ENCODE results near the gene CHSY3.

Gene CHSY3

GRCh38 chr5:130024006-130024405, 119.7 kb downstream of the CHSY3 start:
- no peak for DNase-seq (ENCODE audit: low read depth)

GRCh38 chr5:130025511-130025910, 121.2 kb downstream of the CHSY3 start:
- DNase-seq (ENCODE audit: low read depth), result no peak

DNA sequence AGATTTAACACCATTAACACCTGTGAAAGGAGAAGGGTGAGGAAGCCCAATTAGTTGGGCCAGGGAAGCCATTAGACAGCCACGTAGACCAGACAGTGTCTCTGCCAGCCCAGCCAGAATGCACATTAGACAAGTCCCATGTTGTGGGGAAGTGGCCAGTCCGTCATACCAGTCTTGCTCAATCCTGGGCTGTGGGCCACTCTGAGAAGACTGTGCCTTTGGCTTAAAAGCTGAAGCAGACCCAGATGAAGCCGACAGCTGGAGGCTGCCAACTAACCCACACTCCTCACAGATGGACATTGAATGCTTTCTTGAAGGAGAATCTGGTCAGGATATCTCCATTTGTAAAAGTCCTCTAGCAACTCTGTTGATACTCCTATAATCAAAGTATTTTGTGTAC, 128.5 kb downstream of the CHSY3 start:
- DNase-seq (ENCODE audit: low read depth), result no peak

DNA sequence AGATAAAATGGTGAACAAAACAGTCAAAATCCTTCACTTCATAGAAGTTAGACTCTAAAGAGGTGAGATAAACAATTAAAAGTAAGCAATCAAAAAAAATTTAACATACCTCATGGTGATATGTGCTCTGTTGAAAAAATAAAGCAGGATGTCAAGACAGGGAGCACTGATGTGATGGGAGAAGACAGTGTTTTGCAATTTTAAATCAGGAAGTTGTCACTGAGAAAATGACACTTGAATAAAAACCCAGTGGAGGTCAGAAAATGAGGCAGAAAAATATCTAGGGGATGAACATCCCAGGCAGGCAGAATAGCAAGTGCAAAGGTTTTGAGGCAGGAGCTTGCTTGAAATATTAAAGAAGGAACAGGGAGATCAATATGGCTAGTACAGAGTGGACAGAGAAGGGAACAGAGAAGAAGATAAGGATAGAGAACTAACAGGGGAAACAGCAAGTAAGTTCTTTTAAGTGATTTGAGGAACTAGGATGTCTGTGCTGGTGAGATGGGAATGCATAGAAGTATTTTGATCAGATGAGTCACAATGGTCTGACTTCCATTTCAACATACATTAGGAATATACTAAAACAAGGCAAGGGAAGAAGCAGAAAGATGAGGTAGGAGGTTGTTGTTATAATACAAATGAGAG, 130.4 kb downstream of the CHSY3 start:
- DNase-seq (ENCODE audit: low read depth), result peak; percentile 55

GRCh38 chr5:130035388-130035787, 131.1 kb downstream of the CHSY3 start:
- no peak for DNase-seq (ENCODE audit: low read depth)

GRCh38 chr5:130037905-130038304, 133.6 kb downstream of the CHSY3 start:
- DNase-seq (ENCODE audit: low read depth), result no peak

- DNase-seq (ENCODE audit: low read depth), result no peak
These were observed 139.6 kb downstream of the CHSY3 start for GRCh38 chr5:130043834-130044233.

DNA sequence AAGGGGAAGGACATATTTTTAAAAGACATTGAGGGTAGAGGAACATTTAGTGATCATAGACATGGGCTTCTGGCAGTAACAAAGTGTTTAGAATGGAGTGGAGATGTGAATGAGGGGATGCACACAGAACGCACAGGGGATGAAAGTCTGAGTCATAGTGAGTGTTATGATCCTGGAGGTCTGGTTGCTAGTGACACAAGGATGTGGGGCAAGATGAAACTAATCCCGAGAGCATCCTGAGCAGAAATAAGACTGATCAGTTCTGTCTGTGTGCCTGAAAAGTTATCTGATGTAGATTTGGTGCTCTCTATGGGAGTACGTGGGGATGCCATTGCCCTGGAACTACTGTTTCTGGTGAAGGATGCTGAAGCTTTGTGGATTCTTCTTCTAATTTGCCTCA, 141.1 kb downstream of the CHSY3 start:
- DNase-seq (ENCODE audit: low read depth), result peak; percentile 61

GRCh38 chr5:130050585-130050984, 146.3 kb downstream of the CHSY3 start:
- DNase-seq (ENCODE audit: low read depth), result peak; percentile 58

DNA sequence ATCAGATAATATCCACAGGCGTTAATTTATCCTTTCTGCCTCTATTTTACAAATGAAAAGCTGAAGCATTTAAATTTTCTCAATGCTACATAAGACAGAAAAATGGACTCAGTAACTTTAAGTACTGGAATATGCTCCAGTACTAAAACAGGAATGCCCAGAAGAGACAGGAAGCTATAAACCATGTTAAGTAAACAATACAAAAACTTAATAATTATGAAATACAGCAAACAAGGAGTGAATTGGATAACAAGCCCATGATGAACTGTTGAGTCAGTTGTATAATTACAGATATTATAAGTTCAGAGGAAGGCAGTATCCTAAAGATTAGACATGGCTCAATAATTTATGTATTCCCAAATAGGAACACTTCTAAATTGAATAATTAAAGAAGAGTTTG, 148.5 kb downstream of the CHSY3 start:
- peak; percentile 57 for DNase-seq (ENCODE audit: low read depth)

- no peak for DNase-seq (ENCODE audit: low read depth)
These were observed 151.3 kb downstream of the CHSY3 start for GRCh38 chr5:130055572-130055971.

DNA sequence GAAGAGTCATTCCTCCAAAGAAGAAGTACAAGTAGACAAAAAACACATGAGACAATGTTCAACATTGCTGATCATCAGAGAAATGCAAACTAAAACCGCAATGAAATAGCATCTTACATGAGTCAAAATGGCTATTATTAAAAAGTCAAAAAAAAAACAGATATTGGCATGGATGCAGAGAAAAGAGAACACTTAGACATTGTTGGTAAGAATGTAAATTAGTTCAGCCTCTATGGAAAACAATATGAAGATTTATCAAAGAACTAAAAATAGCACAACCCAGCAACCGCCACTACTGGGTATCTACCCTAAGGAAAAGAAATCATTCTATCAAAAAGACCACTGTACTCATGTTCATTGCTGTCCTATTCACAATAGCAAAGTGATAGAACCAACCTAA, 157.5 kb downstream of the CHSY3 start:
- no peak for DNase-seq (ENCODE audit: low read depth)

- no peak for DNase-seq (ENCODE audit: low read depth)
These were observed 159.3 kb downstream of the CHSY3 start for GRCh38 chr5:130063603-130064002.

DNA sequence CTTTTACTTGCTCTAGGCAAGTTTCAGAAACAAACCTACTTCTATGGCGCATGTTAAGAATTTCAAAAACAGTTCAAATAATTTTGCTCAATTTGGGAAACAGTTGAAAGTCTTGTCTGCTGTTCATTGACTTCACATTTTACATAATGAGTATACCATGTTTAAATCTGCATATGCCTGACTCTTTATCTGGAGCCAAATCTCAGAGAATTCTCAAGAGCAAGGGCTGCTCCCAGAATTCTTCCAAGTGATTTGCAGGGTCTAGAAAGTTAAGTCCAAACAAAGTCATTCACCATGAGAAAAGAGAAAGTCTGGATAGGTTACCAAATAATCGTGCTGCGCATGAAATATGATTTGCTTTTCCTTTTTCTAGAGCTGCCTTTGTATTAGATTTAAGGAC, 160.2 kb downstream of the CHSY3 start:
- DNase-seq (ENCODE audit: low read depth), result no peak

GRCh38 chr5:130065617-130066016, 161.4 kb downstream of the CHSY3 start:
- no peak for DNase-seq (ENCODE audit: low read depth)

DNA sequence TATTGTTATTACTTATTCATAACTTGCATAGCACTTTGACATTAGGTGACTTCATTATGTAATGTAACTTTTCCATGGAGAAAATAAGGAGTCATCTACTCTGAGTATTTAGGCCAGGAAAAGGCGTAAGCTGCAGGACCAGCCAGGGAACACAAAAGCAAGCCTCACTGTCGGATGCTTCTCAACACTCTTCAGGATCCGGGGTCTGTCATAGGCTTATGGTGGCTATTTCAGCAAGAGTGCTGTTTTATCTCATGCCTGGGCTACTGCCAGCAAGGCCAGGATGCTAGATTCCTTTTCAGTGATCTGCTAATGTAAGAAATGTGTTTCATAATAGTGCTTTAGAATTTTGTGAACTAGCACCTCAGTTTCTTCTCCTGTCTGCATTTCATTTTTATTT, 162.4 kb downstream of the CHSY3 start:
- DNase-seq (ENCODE audit: low read depth), result peak; percentile 72

DNA sequence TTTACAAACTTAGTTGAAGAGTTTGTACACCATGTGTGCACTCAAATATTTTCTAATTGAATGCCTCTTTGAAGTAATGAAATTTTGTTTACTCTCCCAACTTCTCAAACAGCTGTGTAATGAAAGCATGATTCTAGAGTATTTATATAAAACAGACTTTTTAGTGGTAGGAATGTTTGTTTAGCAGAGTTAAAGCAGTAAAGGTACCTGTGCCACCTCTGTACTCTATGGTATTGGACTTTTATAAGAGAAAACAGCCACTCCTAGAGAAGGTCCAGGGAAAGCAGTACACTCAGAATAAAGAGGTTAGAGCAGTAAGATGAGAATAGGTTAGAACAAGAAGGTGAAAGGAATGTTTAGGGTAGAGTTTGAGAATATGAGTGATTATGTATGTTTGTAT, 163.1 kb downstream of the CHSY3 start:
- no peak for DNase-seq (ENCODE audit: low read depth)

GRCh38 chr5:130068101-130068500, 163.8 kb downstream of the CHSY3 start:
- DNase-seq (ENCODE audit: low read depth), result no peak

- no peak for DNase-seq (ENCODE audit: low read depth)
These were observed 164.7 kb downstream of the CHSY3 start for GRCh38 chr5:130068988-130069387.

DNA sequence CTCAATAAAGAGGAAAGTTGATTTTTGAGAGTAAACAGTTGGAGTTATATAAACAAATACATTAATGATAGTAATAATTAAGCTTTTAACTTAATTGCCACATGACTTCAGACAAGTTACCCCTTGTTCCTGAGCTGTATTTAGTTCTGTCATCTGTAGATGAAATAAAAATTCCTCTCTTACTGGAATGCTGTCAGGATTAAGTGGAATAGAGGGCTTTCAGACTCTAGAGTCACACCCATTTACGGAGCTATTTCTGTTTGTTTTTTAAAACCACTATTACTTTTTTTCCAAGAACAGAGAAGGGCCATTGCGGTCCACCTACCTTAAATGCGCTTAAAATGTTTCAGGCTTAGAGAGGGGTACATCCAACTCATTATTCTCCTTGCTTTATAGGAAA, 170.6 kb downstream of the CHSY3 start:
- DNase-seq (ENCODE audit: low read depth), result no peak

DNA sequence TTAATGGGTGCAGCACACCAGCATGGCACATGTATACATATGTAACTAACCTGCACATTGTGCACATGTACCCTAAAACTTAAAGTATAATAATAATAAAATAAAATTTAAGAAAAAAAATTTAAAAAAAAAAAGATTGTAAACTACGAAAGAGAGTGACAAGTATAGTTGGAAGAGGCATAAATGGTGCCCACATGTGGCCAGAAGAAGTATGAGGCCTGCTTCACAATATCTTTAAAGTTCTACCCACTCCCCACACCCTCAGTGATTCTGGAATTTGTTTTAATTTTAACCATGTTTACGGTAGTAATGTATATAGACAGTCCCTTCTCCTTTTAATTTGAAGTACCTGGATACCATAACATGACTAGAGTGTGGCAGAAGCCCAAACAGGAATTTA, 172.7 kb downstream of the CHSY3 start:
- no peak for DNase-seq (ENCODE audit: low read depth)

GRCh38 chr5:130078661-130079060, 174.4 kb downstream of the CHSY3 start:
- no peak for DNase-seq (ENCODE audit: low read depth)

GRCh38 chr5:130090569-130091270, 186.5 kb downstream of the CHSY3 start:
- no peak for DNase-seq (ENCODE audit: low read depth)

DNA sequence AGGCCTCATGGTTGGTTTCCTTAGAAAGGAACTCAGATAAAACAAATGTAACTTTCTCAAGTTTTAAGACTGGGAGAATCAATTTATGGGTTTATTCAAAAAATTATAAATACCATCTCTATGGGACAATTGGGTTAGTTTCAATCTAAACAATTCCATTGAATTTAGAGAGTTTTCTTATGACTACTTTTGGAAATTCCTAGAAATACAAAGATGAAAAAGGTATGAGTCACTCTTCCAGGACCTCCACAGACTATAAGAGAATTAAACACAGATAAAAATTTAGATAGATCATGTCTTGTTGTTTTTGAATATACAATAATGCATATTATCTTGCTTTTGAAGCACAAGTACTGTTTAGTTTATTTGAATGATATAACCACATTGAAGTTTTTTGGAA, 188.7 kb downstream of the CHSY3 start:
- no peak for DNase-seq (ENCODE audit: low read depth)

Data from amniotic epithelial cell (primary cell).